Mesenchymal stem cell (in vitro differentiated cells and primary cell): Measurements from ENCODE around the gene GRM7.

Experiments
- DNase-seq: peaks from one replicate; pipeline ENCODE4 v3.0.0-alpha.2; 2013
- H2AFZ ChIP-seq: one replicate; pipeline ENCODE4 v1.6.1; 2013; ENCODE audit warnings: low read depth, mild to moderate bottlenecking, control low read depth, inconsistent platforms, low read length, moderate library complexity
- H2AK5ac ChIP-seq: 2 replicates; pipeline ENCODE4 v1.6.1; 2013; ENCODE audit warnings: low read length, moderate library complexity, mild to moderate bottlenecking, inconsistent platforms; ENCODE audit not compliant: severe bottlenecking
- H2BK120ac ChIP-seq: one replicate; pipeline ENCODE4 v1.6.1; 2013; ENCODE audit warnings: low read depth, mild to moderate bottlenecking, inconsistent platforms, low read length, moderate library complexity
- H2BK12ac ChIP-seq, 2 experiments: one replicate each; pipeline ENCODE4 v1.6.1; 2013; ENCODE audit warnings: inconsistent platforms in 2 of 2, low read length in 2 of 2, mild to moderate bottlenecking in 2 of 2, moderate library complexity in 2 of 2, control low read depth in 1 of 2
- H2BK15ac ChIP-seq: one replicate; pipeline ENCODE4 v1.6.1; 2013; ENCODE audit warnings: mild to moderate bottlenecking, low read depth, inconsistent platforms; ENCODE audit not compliant: poor library complexity, severe bottlenecking
- H2BK5ac ChIP-seq: 2 replicates; pipeline ENCODE4 v1.6.1; 2013; ENCODE audit warnings: low read depth, mild to moderate bottlenecking, low read length, control low read depth, inconsistent platforms; ENCODE audit not compliant: poor library complexity, severe bottlenecking
- H3K14ac ChIP-seq, 2 experiments: one replicate each; pipeline ENCODE4 v1.6.1; 2013; ENCODE audit warnings: inconsistent platforms in 2 of 2, low read length in 2 of 2, control low read depth in 1 of 2, mild to moderate bottlenecking in 1 of 2, moderate library complexity in 1 of 2
- H3K18ac ChIP-seq, 2 experiments: one replicate each; pipeline ENCODE4 v1.6.1; 2013; ENCODE audit warnings: inconsistent platforms in 2 of 2, low read length in 2 of 2, control low read depth in 1 of 2, low read depth in 1 of 2, mild to moderate bottlenecking in 1 of 2
- H3K23ac ChIP-seq, 2 experiments: one replicate each; pipeline ENCODE4 v1.6.1; 2013; ENCODE audit warnings: inconsistent platforms in 2 of 2, low read length in 2 of 2, mild to moderate bottlenecking in 2 of 2, moderate library complexity in 2 of 2, control low read depth in 1 of 2
- H3K27ac ChIP-seq: 2 replicates; pipeline ENCODE4 v1.5.1; 2013; ENCODE audit warnings: mild to moderate bottlenecking, moderate library complexity, low read length, control low read depth, inconsistent platforms; ENCODE audit not compliant: poor library complexity, severe bottlenecking
- H3K27me3 ChIP-seq, 2 experiments: 2 replicates each; pipeline versions ENCODE4 v1.6.1 to v1.7.0; 2013; ENCODE audit warnings: low read length in 2 of 2, mild to moderate bottlenecking in 2 of 2, moderate library complexity in 2 of 2, control low read depth in 1 of 2, inconsistent platforms in 1 of 2; ENCODE audit not compliant: control insufficient read depth in 1 of 2, insufficient read depth in 1 of 2
- H3K36me3 ChIP-seq, 2 experiments: 2 replicates each; pipeline versions ENCODE4 v1.6.1 to v1.7.0; 2013; ENCODE audit warnings: low read length in 2 of 2, control low read depth in 1 of 2, inconsistent platforms in 1 of 2, low read depth in 1 of 2, mild to moderate bottlenecking in 1 of 2; ENCODE audit not compliant: insufficient read depth in 2 of 2, control insufficient read depth in 1 of 2
- H3K4ac ChIP-seq, 2 experiments: one replicate each; pipeline ENCODE4 v1.6.1; 2013; ENCODE audit warnings: inconsistent platforms in 2 of 2, low read length in 2 of 2, mild to moderate bottlenecking in 2 of 2, moderate library complexity in 2 of 2, control low read depth in 1 of 2, low read depth in 1 of 2
- H3K4me1 ChIP-seq: 2 replicates; pipeline ENCODE4 v1.6.1; 2013; ENCODE audit warnings: low read depth, low read length, control low read depth; ENCODE audit not compliant: control insufficient read depth, insufficient read depth
- H3K4me2 ChIP-seq: 2 replicates; pipeline ENCODE4 v1.6.1; 2013; ENCODE audit warnings: low read length, mild to moderate bottlenecking, inconsistent platforms; ENCODE audit not compliant: poor library complexity, severe bottlenecking
- H3K4me3 ChIP-seq, 2 experiments: 2 replicates each; pipeline versions ENCODE4 v1.5.1 to v1.7.0; 2013; ENCODE audit warnings: low read length in 2 of 2, mild to moderate bottlenecking in 2 of 2, control low read depth in 1 of 2, low read depth in 1 of 2; ENCODE audit not compliant: insufficient read depth in 1 of 2
- H3K79me1 ChIP-seq: replicated peaks from 2 replicates; pipeline ENCODE4 v1.6.1; 2013; ENCODE audit warnings: mild to moderate bottlenecking, control low read depth, low read length, inconsistent platforms; ENCODE audit not compliant: poor library complexity, severe bottlenecking
- H3K9ac ChIP-seq: 2 replicates; pipeline ENCODE4 v1.7.0; 2013; ENCODE audit warnings: mild to moderate bottlenecking, low read length, moderate library complexity
- H3K9me3 ChIP-seq: 2 replicates; pipeline ENCODE4 v1.7.0; 2013; ENCODE audit warnings: mild to moderate bottlenecking, low read length; ENCODE audit not compliant: control insufficient read depth
- H4K8ac ChIP-seq: one replicate; pipeline ENCODE4 v1.6.1; 2013; ENCODE audit warnings: inconsistent platforms, mild to moderate bottlenecking, low read length, moderate library complexity
- H4K91ac ChIP-seq: one replicate; pipeline ENCODE4 v1.6.1; 2013; ENCODE audit warnings: mild to moderate bottlenecking, low read length, inconsistent platforms
- WGBS: methylation state at CpG from one replicate; pipeline ENCODE4 v1.1.7; 2013; ENCODE audit warnings: mixed read lengths; 5-methylcytosine and 5-hydroxymethylcytosine counted together

Gene GRM7

DNA sequence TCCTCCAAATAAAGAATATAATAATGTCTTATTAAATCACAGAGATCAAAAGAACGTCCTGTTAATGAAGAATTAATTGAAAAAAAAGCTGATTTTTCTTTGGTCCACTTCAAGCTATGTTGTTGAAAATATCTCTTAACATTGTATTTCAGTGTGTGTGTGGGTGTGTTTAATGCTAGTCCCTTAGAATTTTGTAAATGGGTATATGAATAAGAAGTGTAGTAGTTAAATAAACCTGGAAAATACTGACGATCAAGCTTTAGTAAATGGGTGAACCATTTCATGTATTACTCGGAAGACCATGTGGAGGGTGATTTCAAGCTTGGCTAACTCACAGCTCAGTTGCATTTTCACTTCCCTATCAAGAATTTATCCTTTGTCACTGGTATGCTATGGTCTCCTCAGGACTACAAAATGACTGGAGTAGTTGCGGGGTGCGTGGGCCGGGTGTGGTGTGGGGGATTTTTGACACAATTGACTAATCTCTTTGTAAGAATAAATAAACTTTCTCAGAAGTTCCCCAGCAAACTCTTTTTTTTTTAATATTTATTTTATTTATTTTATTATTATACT is 586.4 kb downstream of the GRM7 start:
- Histone ChIP-seq H2BK15ac (no peak overlapping the region), H3K27ac (no peak overlapping the region), H3K4me3 (no peak overlapping the region), H3K14ac (no peak overlapping the region), H4K91ac (no peak overlapping the region), H3K4me1 (no peaks in the 10 kb centered on the region), H3K18ac (no peak overlapping the region), H3K9ac (no peak overlapping the region), H2BK5ac (no peak overlapping the region), H3K9me3 (peaks cover 10% of the 10 kb centered on the region), H2BK120ac (no peak overlapping the region), H2BK12ac (no peak overlapping the region), H3K27me3 (no peaks in the 10 kb centered on the region), H3K4ac (no peak overlapping the region), H3K4me2 (no peak overlapping the region), H3K79me1 (no peaks in the 10 kb centered on the region), H3K36me3 (no peaks in the 10 kb centered on the region), H4K8ac (no peak overlapping the region), H2AK5ac (no peak overlapping the region), H3K23ac (no peak overlapping the region), H2AFZ (no peak overlapping the region)
- 85% methylated on average over 3 of the region's 6 CpGs for WGBS
- no peak for DNase-seq

DNA sequence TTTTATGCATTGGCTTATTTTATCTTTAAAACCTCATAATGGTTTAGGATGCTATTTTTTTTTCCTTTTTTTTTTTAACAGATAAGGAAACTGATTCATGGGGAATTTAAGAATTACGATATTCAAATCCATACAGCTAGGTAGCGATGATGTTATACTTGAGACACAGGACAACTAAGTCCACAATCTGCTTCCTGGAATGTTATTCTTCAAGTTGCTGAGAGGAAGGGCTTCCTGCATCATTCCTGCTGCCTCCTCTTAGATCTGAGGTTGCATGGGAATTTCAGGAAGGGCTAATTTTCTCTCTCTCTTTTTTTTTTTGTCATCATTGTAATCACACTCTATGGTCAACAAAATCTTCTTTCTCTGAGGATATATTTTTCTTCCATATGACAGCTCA is 595.5 kb downstream of the GRM7 start:
- Histone ChIP-seq H3K14ac (no peak overlapping the region), H3K23ac (no peak overlapping the region), H3K4me3 (no peak overlapping the region), H3K27me3 (no peaks in the 10 kb centered on the region), H3K4me1 (no peaks in the 10 kb centered on the region), H2AK5ac (no peak overlapping the region), H2BK12ac (no peak overlapping the region), H3K4ac (no peak overlapping the region), H3K18ac (no peak overlapping the region), H2BK15ac (no peak overlapping the region), H3K27ac (no peak overlapping the region), H3K36me3 (no peaks in the 10 kb centered on the region), H3K79me1 (no peaks in the 10 kb centered on the region), H2AFZ (no peak overlapping the region), H2BK120ac (no peak overlapping the region), H3K9me3 (peaks cover 10% of the 10 kb centered on the region), H2BK5ac (no peak overlapping the region), H4K91ac (no peak overlapping the region), H4K8ac (no peak overlapping the region), H3K4me2 (no peak overlapping the region), H3K9ac (no peak overlapping the region)
- 100% methylated on average over 2 of the region's 2 CpGs for WGBS
- DNase-seq, result no peak

- Histone ChIP-seq H2AFZ (no peak overlapping the region), H3K23ac (no peak overlapping the region)
- WGBS, result 92% methylated on average over 6 of the region's 8 CpGs
These were observed 600.4 kb downstream of the GRM7 start for GRCh38 chr3:7461202-7461825.

GRCh38 chr3:7469866-7470265 is 609.0 kb downstream of the GRM7 start:
- 100% methylated on average over 1 of the region's 2 CpGs for WGBS
- Histone ChIP-seq H3K14ac (no peak overlapping the region), H2AK5ac (no peak overlapping the region), H3K4me1 (no peaks in the 10 kb centered on the region), H2BK120ac (no peak overlapping the region), H3K4me2 (no peak overlapping the region), H3K36me3 (no peaks in the 10 kb centered on the region), H2BK15ac (no peak overlapping the region), H3K23ac (no peak overlapping the region), H3K9ac (no peak overlapping the region), H3K18ac (no peak overlapping the region), H3K4me3 (no peak overlapping the region), H3K27ac (no peak overlapping the region), H3K4ac (no peak overlapping the region), H4K8ac (no peak overlapping the region), H2BK5ac (no peak overlapping the region), H3K27me3 (no peaks in the 10 kb centered on the region), H3K79me1 (no peaks in the 10 kb centered on the region), H4K91ac (no peak overlapping the region), H3K9me3 (peaks cover 6% of the 10 kb centered on the region), H2BK12ac (no peak overlapping the region), H2AFZ (no peak overlapping the region)
- no peak for DNase-seq

More at GRCh38 chr3:7461202-7461825, 600.4 kb downstream of the GRM7 start:
- Histone ChIP-seq H3K27ac (no peak overlapping the region), H4K8ac (no peak overlapping the region), H3K18ac (no peak overlapping the region), H2BK15ac (no peak overlapping the region), H3K27me3 (no peaks in the 10 kb centered on the region), H3K4me2 (no peak overlapping the region), H3K9me3 (peaks cover 11% of the 10 kb centered on the region), H3K14ac (no peak overlapping the region), H2BK120ac (no peak overlapping the region), H3K4me1 (no peaks in the 10 kb centered on the region), H3K4ac (no peak overlapping the region), H3K36me3 (no peaks in the 10 kb centered on the region), H2BK5ac (no peak overlapping the region), H3K4me3 (no peak overlapping the region), H3K9ac (no peak overlapping the region), H2AK5ac (no peak overlapping the region), H4K91ac (no peak overlapping the region), H2BK12ac (no peak overlapping the region), H3K79me1 (no peaks in the 10 kb centered on the region)
- no peak for DNase-seq
